Measurements from ENCODE around the gene CDHR2. TPM values are rescaled to one million over a fixed set of nuclear protein-coding genes. Genes with fewer than 3 reads are reported as not detected.
A peak's percentile ranks its signal among the peaks of the same experiment; 100 is the strongest.

Gene CDHR2
- total and polyA plus RNA-seq, 12 donors = 0.03 to 0.22 (median 0.19) TPM; not detected in 9

DNA sequence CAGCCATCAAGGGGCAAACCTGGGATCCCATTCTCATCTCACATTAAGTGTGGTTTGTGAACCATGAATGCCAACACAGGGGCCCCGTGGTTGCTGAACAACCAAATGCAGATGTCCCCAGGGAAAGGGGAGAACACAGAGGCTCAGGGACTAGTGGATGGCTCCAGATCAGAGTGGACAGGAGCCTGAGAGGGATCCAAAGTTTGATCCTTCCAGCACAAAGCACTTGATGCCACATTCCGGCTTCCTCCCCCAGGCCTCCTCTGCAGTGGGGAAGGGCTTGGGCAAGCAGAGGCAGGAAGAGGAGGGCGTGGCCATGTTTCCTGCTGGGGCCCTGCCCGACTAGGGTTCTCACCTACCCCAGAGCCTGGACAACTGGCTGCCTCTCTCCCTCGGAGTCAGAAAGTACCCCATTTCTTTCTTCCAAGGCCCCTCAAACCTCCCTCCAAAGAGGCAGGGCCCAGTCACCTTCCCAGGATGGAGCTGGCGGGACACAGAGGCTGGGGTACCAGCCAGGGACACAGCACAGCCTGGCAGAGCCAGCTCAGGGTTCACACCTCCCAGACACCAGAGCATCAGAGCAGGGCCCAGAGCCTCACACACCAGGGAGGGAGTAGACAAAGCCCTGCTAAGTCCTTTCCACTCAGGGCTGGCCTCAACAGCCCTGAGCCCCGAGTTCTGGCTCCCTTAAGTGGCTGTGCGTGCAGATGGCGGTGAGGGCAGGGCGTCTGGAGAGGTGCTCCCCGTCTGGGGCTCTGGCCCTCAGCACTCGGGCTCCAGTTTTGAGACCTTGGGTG, 7.6 kb upstream of the CDHR2 start:
- peaks cover 0 to 58% (median 37%) of the 10 kb centered on the region in 9 donors for H3K4me1 ChIP-seq

DNA sequence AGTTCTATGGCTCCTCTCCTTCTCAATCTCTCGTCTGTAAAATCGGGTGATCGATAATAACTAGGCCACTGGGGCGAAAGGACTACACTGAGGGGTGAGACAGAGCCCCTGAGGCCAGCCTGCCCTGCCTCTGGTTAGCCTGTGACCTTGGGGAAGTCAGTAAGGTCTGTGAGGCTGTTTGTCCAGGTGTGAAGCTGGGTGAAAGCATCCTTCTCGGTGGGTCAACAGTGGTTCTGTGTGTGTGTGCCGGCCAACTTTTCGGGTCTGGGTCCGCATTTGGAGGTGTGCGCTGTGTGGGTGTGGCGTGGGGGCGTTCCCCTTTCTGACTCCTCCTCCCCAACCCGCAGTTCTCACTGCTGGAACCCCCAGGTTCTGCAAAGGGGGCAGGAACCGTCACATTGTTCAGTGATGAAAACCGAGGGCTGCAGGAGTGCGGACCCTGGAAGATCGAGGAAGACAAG, 7.0 kb upstream of the CDHR2 start:
- ATAC-seq = no peak
- intact Hi-C loops (cut with DNase I) = loop anchor here in 5 of 10 donors (1.0 to 10.0 kb wide), 3 partner anchors 95 to 127 kb away; partner anchors contain the start of genes FAF2 (in 3 of the 5) and CLTB (in 2 of the 5)
- WGBS, 2 donors = 63 to 68% methylated on average over 16 of the region's 16 CpGs
- Histone ChIP-seq H3K27ac (peak overlapping the region; percentile 73 to 94 (median 82)), H3K27me3 (no peaks in the 10 kb centered on the region), H3K9me3 (no peaks in the 10 kb centered on the region), H3K4me1 (peaks cover 0 to 58% (median 37%) of the 10 kb centered on the region in 9 donors), H3K36me3 (no peaks in the 10 kb centered on the region), H3K4me3 (peak overlapping the region in 9 of 10 donors; percentile 55 to 85 (median 72))
- DNase-seq = peak in 1 of 2 donors; percentile 34
- TF ChIP-seq, protein P1, sequence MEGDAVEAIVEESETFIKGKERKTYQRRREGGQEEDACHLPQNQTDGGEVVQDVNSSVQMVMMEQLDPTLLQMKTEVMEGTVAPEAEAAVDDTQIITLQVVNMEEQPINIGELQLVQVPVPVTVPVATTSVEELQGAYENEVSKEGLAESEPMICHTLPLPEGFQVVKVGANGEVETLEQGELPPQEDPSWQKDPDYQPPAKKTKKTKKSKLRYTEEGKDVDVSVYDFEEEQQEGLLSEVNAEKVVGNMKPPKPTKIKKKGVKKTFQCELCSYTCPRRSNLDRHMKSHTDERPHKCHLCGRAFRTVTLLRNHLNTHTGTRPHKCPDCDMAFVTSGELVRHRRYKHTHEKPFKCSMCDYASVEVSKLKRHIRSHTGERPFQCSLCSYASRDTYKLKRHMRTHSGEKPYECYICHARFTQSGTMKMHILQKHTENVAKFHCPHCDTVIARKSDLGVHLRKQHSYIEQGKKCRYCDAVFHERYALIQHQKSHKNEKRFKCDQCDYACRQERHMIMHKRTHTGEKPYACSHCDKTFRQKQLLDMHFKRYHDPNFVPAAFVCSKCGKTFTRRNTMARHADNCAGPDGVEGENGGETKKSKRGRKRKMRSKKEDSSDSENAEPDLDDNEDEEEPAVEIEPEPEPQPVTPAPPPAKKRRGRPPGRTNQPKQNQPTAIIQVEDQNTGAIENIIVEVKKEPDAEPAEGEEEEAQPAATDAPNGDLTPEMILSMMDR (IDR thresholded peaks at IDR 0.05) = no peak

More for the DNA sequence above, 7.6 kb upstream of the CDHR2 start:
- Histone ChIP-seq H3K36me3 (no peaks in the 10 kb centered on the region), H3K9me3 (no peaks in the 10 kb centered on the region), H3K4me3 (peak overlapping the region in 4 of 10 donors; percentile 66 to 75 (median 72)), H3K27me3 (no peaks in the 10 kb centered on the region), H3K27ac (peak overlapping the region; percentile 70 to 94 (median 80))
- WGBS, 2 donors = 44 to 52% methylated on average over 12 of the region's 12 CpGs
- intact Hi-C loops (cut with DNase I) = loop anchor here in 5 of 10 donors (1.0 to 10.0 kb wide), 3 partner anchors 94 to 127 kb away; partner anchors contain the start of genes FAF2 (in 3 of the 5) and CLTB (in 2 of the 5)
- TF ChIP-seq, protein P1 (IDR thresholded peaks at IDR 0.05) = no peak
- ATAC-seq (no peak), DNase-seq (peak in 1 of 2 donors; percentile 57)

DNA sequence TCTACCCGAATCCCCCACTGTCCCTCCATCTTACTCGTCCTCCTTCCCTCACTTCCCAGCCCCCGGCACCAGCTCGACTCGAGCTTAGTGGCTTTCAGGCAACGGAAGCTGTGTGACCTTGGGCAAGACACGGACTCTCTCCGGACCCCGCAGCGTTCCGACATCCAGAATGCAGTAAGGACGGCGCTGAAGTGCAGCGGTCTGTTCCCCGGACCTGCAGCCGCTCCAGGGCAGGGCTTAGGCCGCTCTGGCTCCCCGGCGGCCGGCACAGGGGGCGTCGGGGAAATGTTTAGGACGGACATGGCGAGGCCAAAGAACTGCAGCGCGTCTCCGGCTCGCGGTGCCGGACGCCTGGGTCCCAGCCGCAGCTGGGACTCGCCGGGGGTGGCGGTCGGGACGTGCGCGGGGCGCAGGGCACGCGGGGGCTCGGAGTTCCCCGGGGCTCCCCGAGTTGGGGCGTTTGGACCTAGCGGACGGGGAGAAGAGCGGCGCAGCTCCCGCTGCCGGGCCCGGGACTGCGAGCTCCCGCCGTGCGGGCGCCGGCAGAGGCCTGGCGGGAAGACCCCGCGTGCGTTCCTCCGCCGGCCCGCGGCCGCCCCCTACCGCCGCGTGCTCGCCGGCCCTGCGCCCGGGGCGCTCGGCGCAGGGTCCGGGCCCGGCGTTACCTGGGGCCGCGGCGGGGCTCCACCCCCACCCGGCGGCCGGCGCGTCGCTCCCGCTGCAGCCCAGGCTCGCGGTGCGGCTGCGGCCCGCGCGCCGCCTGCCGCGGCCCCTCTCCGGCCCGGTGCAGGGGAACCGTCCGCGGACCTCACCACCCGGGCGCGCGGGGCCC, 6.3 kb upstream of the CDHR2 start:
- intact Hi-C loops (cut with DNase I) = loop anchor here in 5 of 10 donors (1.0 to 10.0 kb wide), 3 partner anchors 96 to 128 kb away; partner anchors contain the start of genes FAF2 (in 3 of the 5) and CLTB (in 2 of the 5)
- peak overlapping the region; percentile 73 to 94 (median 92) for H3K27ac ChIP-seq
- peak overlapping the region; percentile 55 to 85 (median 72) for H3K4me3 ChIP-seq

More for the DNA sequence above, 6.3 kb upstream of the CDHR2 start:
- Histone ChIP-seq H3K27me3 (no peaks in the 10 kb centered on the region), H3K4me1 (peaks cover 0 to 58% (median 37%) of the 10 kb centered on the region in 9 donors), H3K36me3 (no peaks in the 10 kb centered on the region), H3K9me3 (no peaks in the 10 kb centered on the region)
- peak in 1 of 2 donors; percentile 44 for DNase-seq
- TF ChIP-seq, protein P1 (IDR thresholded peaks at IDR 0.05) = peak in 4 of 9 donors; percentile 5 to 31 (median 22)
- peak in 4 of 8 donors; percentile 13 to 63 (median 46) for ATAC-seq
- WGBS, 2 donors = 1% methylated on average over 103 to 110 of the region's 110 CpGs
